ENCODE results near the gene CTSF. TPM values are rescaled to one million over a fixed set of nuclear protein-coding genes. Genes with fewer than 3 reads are reported as not detected.

The CTSF gene
- total and polyA plus RNA-seq, 2 donors (not counting 1 experiment from before 2014, with no cell fraction given), result 16.6 to 20.9 TPM

GRCh38 chr11:66524304-66525040, 43.9 kb downstream of the CTSF start:
- Mint-ChIP-seq H3K9me3 (ENCODE audit: insufficient read depth) (no peaks in the 10 kb centered on the region), H3K4me3 (no peak overlapping the region), H3K27me3 (no peaks in the 10 kb centered on the region), H3K4me1 (no peaks in the 10 kb centered on the region), H3K27ac (no peak overlapping the region)
- Histone ChIP-seq H4K20me1 (ENCODE audit: control insufficient read depth, insufficient read depth, low read length, poor library complexity, severe bottlenecking) (no peaks in the 10 kb centered on the region), H3K36me3 (replicated peaks in 1 of 2; ENCODE audit: control extremely low read depth in 1 of 2, control insufficient read depth in 1 of 2, extremely low read depth in 1 of 2, insufficient read depth in 2 of 2, low read length in 1 of 2) (peaks cover 0 to 34% of the 10 kb centered on the region in 2 experiments), H2AFZ (ENCODE audit: insufficient read depth, low read depth, low read length, poor library complexity, severe bottlenecking) (no peak overlapping the region), H3K4me2 (replicated peaks; ENCODE audit: low read depth, low read length, poor library complexity, severe bottlenecking) (no peak overlapping the region), H3K4me1 (ENCODE audit: control insufficient read depth in 2 of 2, insufficient read depth in 2 of 2, low read length in 2 of 2) (no peaks in the 10 kb centered on the region), H3K79me2 (ENCODE audit: control insufficient read depth, insufficient read depth, low read length) (no peaks in the 10 kb centered on the region), H3K27me3 (replicated peaks in 1 of 4; ENCODE audit: control extremely low read depth in 1 of 4, control insufficient read depth in 3 of 4, insufficient read depth in 4 of 4, low read length in 3 of 4) (no peaks in the 10 kb centered on the region), H3K27ac (ENCODE audit: low read length in 2 of 2) (no peak overlapping the region), H3K4me3 (ENCODE audit: control extremely low read depth in 1 of 5, extremely low read depth in 1 of 5, insufficient read depth in 1 of 5, low read depth in 2 of 5, low read length in 4 of 5) (no peak overlapping the region), H3K9ac (ENCODE audit: low read length) (no peak overlapping the region), H3K9me3 (ENCODE audit: control extremely low read depth in 1 of 3, control insufficient read depth in 2 of 3, insufficient read depth in 1 of 3, low read length in 2 of 3) (no peaks in the 10 kb centered on the region)
- TF ChIP-seq EZH2 (IDR thresholded peaks at IDR 0.05; ENCODE audit: borderline replicate concordance, insufficient read depth, low read depth, low read length, poor library complexity, severe bottlenecking), result no peak
- ChIA-PET POLR2A (no interaction called here), CTCF (no interaction called here)
- WGBS (ENCODE audit: insufficient coverage), result 100% methylated on average over 3 of the region's 10 CpGs
- no peak for DNase-seq
- ATAC-seq (ENCODE audit: low read depth), result no peak
- intact Hi-C loops (cut with micrococcal nuclease), result no loop called here

GRCh38 chr11:66523611-66524010, 44.8 kb downstream of the CTSF start:
- Mint-ChIP-seq H3K4me3 (no peak overlapping the region), H3K27me3 (no peaks in the 10 kb centered on the region), H3K27ac (no peak overlapping the region), H3K4me1 (no peaks in the 10 kb centered on the region), H3K9me3 (ENCODE audit: insufficient read depth) (no peaks in the 10 kb centered on the region)
- H3K36me3 ChIP-seq (replicated peaks in 1 of 2; ENCODE audit: control extremely low read depth in 1 of 2, control insufficient read depth in 1 of 2, extremely low read depth in 1 of 2, insufficient read depth in 2 of 2, low read length in 1 of 2), result peaks cover 0 to 40% of the 10 kb centered on the region in 2 experiments
- CTCF ChIA-PET, result no interaction called here
- H3K27ac ChIP-seq (ENCODE audit: low read length in 2 of 2), result no peak overlapping the region
- H3K4me2 ChIP-seq (replicated peaks; ENCODE audit: low read depth, low read length, poor library complexity, severe bottlenecking), result no peak overlapping the region
- H3K4me3 ChIP-seq (ENCODE audit: control extremely low read depth in 1 of 5, extremely low read depth in 1 of 5, insufficient read depth in 1 of 5, low read depth in 2 of 5, low read length in 4 of 5), result no peak overlapping the region
- H3K27me3 ChIP-seq (replicated peaks in 1 of 4; ENCODE audit: control extremely low read depth in 1 of 4, control insufficient read depth in 3 of 4, insufficient read depth in 4 of 4, low read length in 3 of 4), result no peaks in the 10 kb centered on the region
- 97% methylated on average over 11 of the region's 11 CpGs for WGBS (ENCODE audit: insufficient coverage)
- H3K9me3 ChIP-seq (ENCODE audit: control extremely low read depth in 1 of 3, control insufficient read depth in 2 of 3, insufficient read depth in 1 of 3, low read length in 2 of 3), result no peaks in the 10 kb centered on the region
- no peaks in the 10 kb centered on the region for H3K79me2 ChIP-seq (ENCODE audit: control insufficient read depth, insufficient read depth, low read length)
- no peak overlapping the region for H3K9ac ChIP-seq (ENCODE audit: low read length)
- intact Hi-C loops (cut with micrococcal nuclease), result no loop called here
- H4K20me1 ChIP-seq (ENCODE audit: control insufficient read depth, insufficient read depth, low read length, poor library complexity, severe bottlenecking), result no peaks in the 10 kb centered on the region
- H2AFZ ChIP-seq (ENCODE audit: insufficient read depth, low read depth, low read length, poor library complexity, severe bottlenecking), result no peak overlapping the region
- no peaks in the 10 kb centered on the region for H3K4me1 ChIP-seq (ENCODE audit: control insufficient read depth in 2 of 2, insufficient read depth in 2 of 2, low read length in 2 of 2)
- DNase-seq (no peak), ATAC-seq (ENCODE audit: low read depth) (no peak)
- POLR2A ChIA-PET, result no interaction called here
- TF ChIP-seq EZH2 (IDR thresholded peaks at IDR 0.05; ENCODE audit: borderline replicate concordance, insufficient read depth, low read depth, low read length, poor library complexity, severe bottlenecking) (no peak), CTCF (IDR thresholded peaks at IDR 0.05) (no peak)

Small RNA genes within 50 kb of the gene (small RNA-seq; reads per million reads assigned to genes)
- not detected for gene RNU4-39P (ENCODE audit: insufficient read length, low read depth, low replicate concordance)

Other genes starting within 250 kb of the CTSF start
- 1.1 and 1.7 TPM in 2 replicates for gene RIN1, start 232.2 kb downstream of the CTSF start, total RNA-seq
- 0.42 and 0.72 TPM in 2 replicates for gene RIN1, start 232.2 kb downstream of the CTSF start, polyA plus RNA-seq
- 50.9 and 58.3 TPM in 2 replicates for gene BRMS1, start 223.5 kb downstream of the CTSF start, total RNA-seq
- 51.2 and 55.8 TPM in 2 replicates for gene BRMS1, start 223.5 kb downstream of the CTSF start, polyA plus RNA-seq
- 5.2 TPM in 2 replicates for gene B4GAT1, start 221.0 kb downstream of the CTSF start, total RNA-seq
- gene B4GAT1, start 221.0 kb downstream of the CTSF start, polyA plus RNA-seq, result 0.87 and 1.4 TPM in 2 replicates
- gene SLC29A2, start 196.8 kb downstream of the CTSF start, total RNA-seq, result 18.5 and 20.1 TPM in 2 replicates
- gene SLC29A2, start 196.8 kb downstream of the CTSF start, polyA plus RNA-seq, result 15.7 and 16.2 TPM in 2 replicates
- gene NPAS4, start 147.6 kb downstream of the CTSF start, total RNA-seq, result not detected in 2 replicates
- gene NPAS4, start 147.6 kb downstream of the CTSF start, polyA plus RNA-seq, result not detected in 2 replicates
- gene MRPL11, start 129.8 kb downstream of the CTSF start, total RNA-seq, result 26.7 and 29.2 TPM in 2 replicates
- 18.0 and 25.5 TPM in 2 replicates for gene MRPL11, start 129.8 kb downstream of the CTSF start, polyA plus RNA-seq
- 15.6 and 17.0 TPM in 2 replicates for gene PELI3, start 101.7 kb downstream of the CTSF start, total RNA-seq
- gene PELI3, start 101.7 kb downstream of the CTSF start, polyA plus RNA-seq, result 2.9 and 3.2 TPM in 2 replicates
- 21.5 and 22.7 TPM in 2 replicates for gene DPP3, start 88.2 kb downstream of the CTSF start, total RNA-seq
- 31.7 and 40.6 TPM in 2 replicates for gene DPP3, start 88.2 kb downstream of the CTSF start, polyA plus RNA-seq
- gene BBS1, start 58.0 kb downstream of the CTSF start, total RNA-seq, result 52.5 and 56.3 TPM in 2 replicates
- 13.7 and 20.4 TPM in 2 replicates for gene BBS1, start 58.0 kb downstream of the CTSF start, polyA plus RNA-seq
- gene ZDHHC24, start 22.6 kb downstream of the CTSF start, total RNA-seq, result 32.6 and 33.2 TPM in 2 replicates
- gene ZDHHC24, start 22.6 kb downstream of the CTSF start, polyA plus RNA-seq, result 23.9 and 29.7 TPM in 2 replicates
- gene ACTN3, start 21.7 kb downstream of the CTSF start, total RNA-seq, result 0.17 TPM in 1 of 2 replicates, not detected in the other
- gene ACTN3, start 21.7 kb downstream of the CTSF start, polyA plus RNA-seq, result 0.22 and 0.26 TPM in 2 replicates
- gene CCDC87, start 24.5 kb upstream of the CTSF start, total RNA-seq, result 0.17 and 0.39 TPM in 2 replicates
- 0.09 TPM in 1 of 2 replicates, not detected in the other for gene CCDC87, start 24.5 kb upstream of the CTSF start, polyA plus RNA-seq
- 87.8 and 98.5 TPM in 2 replicates for gene CCS, start 24.6 kb upstream of the CTSF start, total RNA-seq
- 162 and 174 TPM in 2 replicates for gene CCS, start 24.6 kb upstream of the CTSF start, polyA plus RNA-seq
- gene RBM14, start 48.0 kb upstream of the CTSF start, total RNA-seq, result 244 and 246 TPM in 2 replicates
- gene RBM14, start 48.0 kb upstream of the CTSF start, polyA plus RNA-seq, result 44.9 and 52.4 TPM in 2 replicates
- gene RBM4, start 70.1 kb upstream of the CTSF start, total RNA-seq, result 199 and 203 TPM in 2 replicates
- gene RBM4, start 70.1 kb upstream of the CTSF start, polyA plus RNA-seq, result 125 and 139 TPM in 2 replicates
- gene RBM4B, start 109.3 kb upstream of the CTSF start, total RNA-seq, result 61.3 and 66.4 TPM in 2 replicates
- 33.2 and 36.8 TPM in 2 replicates for gene RBM4B, start 109.3 kb upstream of the CTSF start, polyA plus RNA-seq
- gene SPTBN2, start 160.6 kb upstream of the CTSF start, total RNA-seq, result 0.67 and 0.85 TPM in 2 replicates
- 1.2 and 2.1 TPM in 2 replicates for gene SPTBN2, start 160.6 kb upstream of the CTSF start, polyA plus RNA-seq